Eye (tissue), 1 donor: Measurements from ENCODE around the gene NFATC2.
"Not testable (repeated sequence)": the region's sequence is repeated elsewhere in the genome, so short reads cannot be mapped to it uniquely, and the experiment has no call there.

Source experiments
- DNase-seq: peaks from one replicate; pipeline ENCODE4 v3.0.0-alpha.2; 2015

Gene NFATC2

GRCh38 chr20:51346686-51347485 is 195.6 kb downstream of the NFATC2 start:
- DNase-seq = no peak

DNA sequence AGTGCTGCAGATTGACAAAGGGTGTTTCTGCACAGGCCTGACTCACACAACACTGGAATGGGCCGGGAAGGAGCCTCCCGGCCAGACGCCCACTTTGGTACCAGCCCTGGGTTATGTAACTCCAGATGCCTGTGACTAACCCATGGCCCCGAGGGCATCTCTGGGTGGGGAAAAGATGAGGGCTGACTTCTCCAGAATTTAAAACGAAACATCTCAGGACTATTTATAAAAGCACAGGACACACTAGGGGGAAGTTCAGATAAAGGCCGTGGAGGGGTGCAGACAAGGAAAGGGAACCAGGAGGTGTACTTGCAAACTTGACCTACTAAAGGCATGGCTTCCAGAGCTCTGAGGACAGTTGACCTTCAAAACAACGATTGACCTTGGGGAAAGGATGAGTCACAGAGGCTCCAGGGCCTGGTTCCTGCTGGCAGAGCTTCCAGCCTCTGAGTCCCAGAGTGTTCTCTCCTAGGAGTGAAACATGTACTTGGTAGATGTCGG is 196.9 kb downstream of the NFATC2 start:
- DNase-seq = no peak

DNA sequence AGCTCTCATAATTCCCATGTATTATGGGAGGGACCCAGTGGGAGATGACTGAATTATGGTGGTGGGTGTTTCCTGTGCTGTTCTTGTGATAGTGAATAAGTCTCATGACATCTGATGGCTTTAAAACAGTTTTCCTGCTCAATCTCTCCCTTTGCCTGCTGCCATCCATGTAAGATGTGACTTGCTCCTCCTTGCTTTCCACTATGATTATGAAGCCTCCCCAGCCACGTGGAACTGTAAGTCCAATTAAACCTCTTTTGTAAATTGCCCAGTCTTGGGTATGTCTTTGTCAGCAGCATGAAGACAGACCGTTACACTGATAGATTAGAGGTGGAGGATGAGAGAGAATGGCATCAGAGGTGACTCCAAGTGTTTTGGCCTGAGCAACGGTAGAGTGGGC is 198.7 kb downstream of the NFATC2 start:
- DNase-seq = not testable (repeated sequence)

- no peak for DNase-seq
These were observed 199.8 kb downstream of the NFATC2 start for GRCh38 chr20:51342510-51343236.

GRCh38 chr20:51341581-51341980 is 200.9 kb downstream of the NFATC2 start:
- no peak for DNase-seq

- no peak for DNase-seq
These were observed 202.1 kb downstream of the NFATC2 start for GRCh38 chr20:51340451-51340840.

DNA sequence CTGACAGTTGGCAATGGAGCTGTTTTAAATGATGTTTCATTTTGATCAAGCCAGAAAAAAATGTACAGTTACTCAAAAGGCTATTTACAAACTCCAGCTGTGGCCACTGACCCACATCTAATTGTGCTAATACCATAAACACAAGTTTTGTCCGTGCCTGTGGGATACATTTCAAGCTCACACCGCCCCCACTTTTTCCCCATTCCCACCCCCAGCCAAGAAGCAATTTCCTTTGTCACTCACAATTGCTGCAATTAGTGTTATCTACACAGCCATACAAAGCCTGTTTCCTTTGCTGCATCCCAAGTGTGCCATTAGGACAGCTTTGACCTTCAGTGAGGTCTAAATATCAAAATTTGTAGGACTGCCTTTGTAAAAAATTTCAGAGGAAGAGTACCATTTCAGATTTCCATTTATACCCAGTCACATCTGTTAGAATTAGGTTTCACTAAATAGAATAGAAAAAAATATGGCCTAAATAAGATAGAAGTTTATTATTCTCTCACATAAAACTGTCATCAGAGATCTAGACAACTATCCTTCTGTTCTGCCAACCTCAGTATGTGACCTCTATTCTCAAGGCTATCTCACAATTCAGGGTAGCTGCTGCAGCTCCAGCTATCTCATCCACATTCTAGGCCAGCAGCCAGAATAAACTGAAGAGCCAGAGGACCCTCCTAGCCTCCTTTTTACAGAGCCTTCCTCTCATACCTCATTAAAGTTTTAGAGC is 202.6 kb downstream of the NFATC2 start:
- DNase-seq = peak; percentile 60

- no peak for DNase-seq
These were observed 203.7 kb downstream of the NFATC2 start for GRCh38 chr20:51338692-51339440.

DNA sequence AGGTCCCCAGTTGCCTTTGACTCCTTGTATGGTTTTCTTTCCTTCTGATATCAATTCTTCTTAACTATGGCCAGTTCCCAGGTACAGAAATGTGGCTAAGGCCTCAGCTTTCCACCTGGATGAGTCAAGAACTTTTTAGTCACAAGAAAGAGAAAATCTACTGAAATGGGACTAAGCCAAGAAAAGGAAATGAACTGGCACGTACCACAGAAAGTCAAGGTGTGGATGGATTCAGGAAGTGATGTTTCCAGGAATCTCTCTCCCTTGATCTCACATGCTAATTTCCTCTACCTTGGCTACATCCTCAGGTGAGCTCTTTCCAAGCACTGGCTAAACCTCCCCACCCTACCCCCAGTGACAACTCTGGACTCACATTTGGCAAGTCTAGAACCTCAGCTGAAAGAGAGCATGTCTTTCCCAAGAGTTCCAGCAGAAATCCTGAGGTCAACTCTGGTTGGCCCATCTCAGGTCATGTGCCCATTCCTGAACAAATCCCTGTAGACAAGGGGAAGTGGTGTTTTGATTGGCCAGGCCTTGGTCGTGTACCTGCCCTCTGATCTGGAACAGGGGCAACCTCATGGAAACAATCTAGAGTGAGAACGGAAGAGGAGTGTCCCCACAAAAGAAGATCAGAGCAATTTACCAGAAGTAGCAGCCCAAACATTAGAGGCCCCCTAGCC is 205.3 kb downstream of the NFATC2 start:
- no peak for DNase-seq
